ENCODE results near the gene B4GALT1.

GRCh38 chr9:33185406-33185805 lies 18.3 kb upstream of the B4GALT1 start:
- TF ChIP-seq POLR2A (IDR thresholded peaks at IDR 0.05) (no peak), CTCF (IDR thresholded peaks at IDR 0.05) (no peak)

Data from lower leg skin (tissue), 3 donors.